ENCODE data around the gene WNT16. TPM values are rescaled to one million over a fixed set of nuclear protein-coding genes. Genes with fewer than 3 reads are reported as not detected.

The WNT16 gene
- total RNA-seq, 1 experiment from 2014 or later: not detected

GRCh38 chr7:121342631-121343030 is 13.8 kb downstream of the WNT16 start:
- Histone ChIP-seq H3K4me1 (ENCODE audit: insufficient read depth, low read length) (no peaks in the 10 kb centered on the region), H2AFZ (ENCODE audit: low read length) (no peak overlapping the region), H2BK12ac (ENCODE audit: insufficient read length, low read depth, low read length) (no peak overlapping the region), H2BK15ac (ENCODE audit: low read depth, low read length) (no peak overlapping the region), H3K9me3 (ENCODE audit: control insufficient read depth, low read depth, low read length) (no peaks in the 10 kb centered on the region), H3K4me2 (ENCODE audit: insufficient read depth, insufficient read length, low read length) (no peak overlapping the region), H3K4ac (ENCODE audit: low read depth, low read length) (no peak overlapping the region), H3K56ac (ENCODE audit: insufficient read length, low read depth, low read length) (no peak overlapping the region), H3K79me2 (ENCODE audit: insufficient read depth, low read length) (no peaks in the 10 kb centered on the region), H3K23ac (ENCODE audit: insufficient read length, low read depth, low read length) (no peak overlapping the region), H3K79me1 (ENCODE audit: insufficient read depth, low read depth, low read length, poor library complexity, severe bottlenecking) (no peaks in the 10 kb centered on the region), H2AK5ac (ENCODE audit: insufficient read length, low read length) (no peak overlapping the region), H3K27ac (ENCODE audit: insufficient read length, low read depth, low read length) (no peak overlapping the region), H4K5ac (ENCODE audit: insufficient read length, low read depth, low read length) (no peak overlapping the region), H4K8ac (replicated peaks; ENCODE audit: insufficient read length, low read depth, low read length) (no peak overlapping the region), H4K91ac (ENCODE audit: insufficient read length, low read depth, low read length) (no peak overlapping the region), H3K23me2 (ENCODE audit: insufficient read length, low read depth, low read length, poor library complexity, severe bottlenecking) (no peaks in the 10 kb centered on the region), H2BK20ac (ENCODE audit: low read depth, low read length, poor library complexity, severe bottlenecking) (no peak overlapping the region), H3K18ac (ENCODE audit: insufficient read length, low read depth, low read length) (no peak overlapping the region), H2BK120ac (ENCODE audit: low read depth, low read length, poor library complexity, severe bottlenecking) (no peak overlapping the region), H3K9ac (ENCODE audit: extremely low read depth, insufficient read length, low read length) (no peak overlapping the region), H3T11ph (ENCODE audit: low read length) (no peak overlapping the region), H3K14ac (ENCODE audit: insufficient read depth, low read length) (no peak overlapping the region), H4K20me1 (ENCODE audit: control insufficient read depth, insufficient read depth, insufficient read length) (no peaks in the 10 kb centered on the region), H2BK5ac (ENCODE audit: insufficient read length, low read length) (no peak overlapping the region), H3K27me3 (ENCODE audit: insufficient read depth, low read length) (no peaks in the 10 kb centered on the region)
- no peaks in the 10 kb centered on the region for H3K9me3 Mint-ChIP-seq
- H3K4me1 Mint-ChIP-seq: no peaks in the 10 kb centered on the region
- TF ChIP-seq CTCF (conservative IDR thresholded peaks at IDR 0.05): no peak
- peaks cover 3 to 12% (median 10%) of the 10 kb centered on the region in 3 experiments; a peak in 5 of 7 replicates for H3K36me3 Mint-ChIP-seq (ENCODE audit: insufficient read depth in 1 of 3, low read depth in 3 of 3)
- WGBS (ENCODE audit: extremely low coverage, insufficient read length, low lambda C conversion rate): no CpG with 5 or more reads among the region's 4 CpGs
- no peak for DNase-seq
- H3K27me3 Mint-ChIP-seq (ENCODE audit: low read depth): no peaks in the 10 kb centered on the region
- no peak overlapping the region for H3K4me3 Mint-ChIP-seq
- H3K27ac Mint-ChIP-seq: no peak overlapping the region
